HepG2 (cell line): ENCODE measurements around the gene MNT. TPM values are rescaled to one million over a fixed set of nuclear protein-coding genes. Genes with fewer than 3 reads are reported as not detected.

Source experiments
- BRD4 ChIP-seq: sonication (generic); formaldehyde crosslinking; IDR thresholded peaks from 2 replicates; pipeline ENCODE4 v1.4.0; 2020; ENCODE audit warnings: missing genetic modification reagents
- CBX5 ChIP-seq: sonication (generic); formaldehyde crosslinking; IDR thresholded peaks from 2 replicates; pipeline ENCODE4 v1.4.0; 2020; ENCODE audit warnings: missing genetic modification reagents, borderline replicate concordance
- MIER3 ChIP-seq: IDR thresholded peaks from 2 replicates; pipeline ENCODE4 v1.6.1; 2016; ENCODE audit warnings: missing compliant biosample characterization, borderline replicate concordance
- MLLT10 ChIP-seq: sonication (generic); formaldehyde crosslinking; IDR thresholded peaks from 2 replicates; pipeline ENCODE4 v1.4.0; 2020; ENCODE audit warnings: missing genetic modification reagents
- NAIF1 ChIP-seq: sonication (generic); formaldehyde crosslinking; IDR thresholded peaks from 2 replicates; pipeline ENCODE4 v1.5.0; 2020; ENCODE audit warnings: mild to moderate bottlenecking, missing genetic modification reagents, borderline replicate concordance
- NFE2L1 ChIP-seq: sonication (generic); formaldehyde crosslinking; IDR thresholded peaks from 2 replicates; pipeline ENCODE4 v1.4.0; 2020; ENCODE audit warnings: missing genetic modification reagents, mild to moderate bottlenecking, borderline replicate concordance
- NR2F6 ChIP-seq, 2 experiments: IDR thresholded peaks; 2 replicates each; pipeline ENCODE4 v1.6.1; 2016; ENCODE audit warnings: antibody characterized with exemption in 1 of 2, mild to moderate bottlenecking in 1 of 2
- RAD51 ChIP-seq: fragments of 450-650 bp; IDR thresholded peaks from 2 replicates; pipeline ENCODE4 v1.6.1; 2016; ENCODE audit warnings: borderline replicate concordance
- TERF1 ChIP-seq: sonication (generic); formaldehyde crosslinking; IDR thresholded peaks from 2 replicates; pipeline ENCODE4 v1.8.0; 2022; ENCODE audit warnings: mild to moderate bottlenecking, missing genetic modification reagents, moderate library complexity
- YEATS2 ChIP-seq: sonication (generic); formaldehyde crosslinking; IDR thresholded peaks from 2 replicates; pipeline ENCODE4 v1.4.0; 2020; ENCODE audit warnings: missing genetic modification reagents, borderline replicate concordance
- ZBTB3 ChIP-seq: sonication (generic); formaldehyde crosslinking; IDR thresholded peaks from 2 replicates; pipeline ENCODE4 v1.4.0; 2020; ENCODE audit warnings: low read depth, mild to moderate bottlenecking, moderate library complexity, missing genetic modification reagents, borderline replicate concordance
- ZKSCAN1 ChIP-seq: fragments of 150-350 bp; IDR thresholded peaks from 2 replicates; pipeline ENCODE4 v1.6.1; 2014; ENCODE audit warnings: low read length
- ZNF136 ChIP-seq: sonication (generic); formaldehyde crosslinking; IDR thresholded peaks from 2 replicates; pipeline ENCODE4 v1.8.1; 2022; ENCODE audit warnings: low read depth, mild to moderate bottlenecking, moderate library complexity, missing genetic modification reagents
- ZNF350 ChIP-seq: sonication (generic); formaldehyde crosslinking; IDR thresholded peaks from 2 replicates; pipeline ENCODE4 v1.4.0; 2020; ENCODE audit warnings: mild to moderate bottlenecking, low read depth, missing genetic modification reagents, borderline replicate concordance
- polyA plus RNA-seq, 8 experiments: library from polyadenylated mRNA; depleted of rRNA in 3 of 8; stranded (reverse) in 7 of 8; unstranded in 1 of 8; fragments of >200 nt; fragmentation: Illumina TruSeq in 4 of 8; extraction: Trizol in 4 of 8; gene quantifications; 2 replicates each; pipeline versions ENCODE4 v1.2.1 to v1.2.3, GENCODE V29; 2011 to 2016; ENCODE audit warnings: low read depth in 4 of 8, missing spikeins in 1 of 8, mixed read lengths in 1 of 8; ENCODE audit not compliant: insufficient read depth in 1 of 8
- total RNA-seq, 5 experiments: library from RNA; depleted of rRNA; stranded (reverse); fragments of >200 nt; fragmentation: Illumina TruSeq; extraction: Trizol; gene quantifications; 2 replicates each; pipeline ENCODE4 v1.2.3, GENCODE V29; 2016; ENCODE audit warnings: low read depth in 1 of 5
- TF ChIP-seq, protein P1 (sequence below): sonication (generic); formaldehyde crosslinking; IDR thresholded peaks from 2 replicates; pipeline ENCODE4 v1.4.0; 2020; ENCODE audit warnings: missing genetic modification reagents, borderline replicate concordance
- TF ChIP-seq, protein P2 (sequence below): sonication (generic); formaldehyde crosslinking; IDR thresholded peaks from 2 replicates; pipeline ENCODE4 v1.5.0; 2020; ENCODE audit warnings: missing genetic modification reagents
- TF ChIP-seq, protein P3 (sequence below): IDR thresholded peaks from 2 replicates; pipeline ENCODE4 v1.6.1; 2016
- TF ChIP-seq, protein P4 (sequence below): sonication (generic); formaldehyde crosslinking; IDR thresholded peaks from 2 replicates; pipeline ENCODE4 v1.8.1; 2023; ENCODE audit warnings: missing genetic modification reagents, inconsistent platforms, borderline replicate concordance

MNT gene
- total and polyA plus RNA-seq, 2 of the 13 experiments (the other 11 are each of a cell fraction or from before 2014, with no cell fraction given), result 2.1 to 3.5 TPM

DNA sequence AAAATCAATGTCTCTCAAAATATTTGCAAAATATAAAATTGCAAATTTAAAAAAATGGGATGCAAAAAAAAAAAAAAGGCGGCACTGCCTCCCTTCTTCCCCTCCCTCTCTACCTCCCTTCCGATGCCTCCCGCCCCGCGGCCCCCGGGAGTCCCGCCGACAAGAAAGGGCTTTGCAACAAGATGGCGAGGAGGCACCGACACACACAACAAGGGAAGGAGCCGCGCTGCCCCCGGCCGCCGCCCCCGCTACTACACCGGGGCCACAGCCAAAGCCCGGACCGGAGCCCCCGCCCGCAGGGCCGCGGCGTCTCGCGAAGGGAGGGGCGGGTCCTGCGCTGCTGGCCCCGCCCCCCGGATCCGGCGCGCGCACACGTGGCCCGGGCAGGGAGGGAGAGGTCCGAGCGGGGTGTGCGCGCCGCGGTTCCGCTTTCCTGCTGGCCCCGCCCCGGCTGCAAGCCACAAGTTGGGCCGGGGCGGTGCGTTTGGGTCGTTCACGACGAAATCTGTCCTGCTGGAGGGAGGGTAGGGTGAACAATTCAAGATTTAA, at the start of gene MNT (continued):
- TF ChIP-seq, protein P1, sequence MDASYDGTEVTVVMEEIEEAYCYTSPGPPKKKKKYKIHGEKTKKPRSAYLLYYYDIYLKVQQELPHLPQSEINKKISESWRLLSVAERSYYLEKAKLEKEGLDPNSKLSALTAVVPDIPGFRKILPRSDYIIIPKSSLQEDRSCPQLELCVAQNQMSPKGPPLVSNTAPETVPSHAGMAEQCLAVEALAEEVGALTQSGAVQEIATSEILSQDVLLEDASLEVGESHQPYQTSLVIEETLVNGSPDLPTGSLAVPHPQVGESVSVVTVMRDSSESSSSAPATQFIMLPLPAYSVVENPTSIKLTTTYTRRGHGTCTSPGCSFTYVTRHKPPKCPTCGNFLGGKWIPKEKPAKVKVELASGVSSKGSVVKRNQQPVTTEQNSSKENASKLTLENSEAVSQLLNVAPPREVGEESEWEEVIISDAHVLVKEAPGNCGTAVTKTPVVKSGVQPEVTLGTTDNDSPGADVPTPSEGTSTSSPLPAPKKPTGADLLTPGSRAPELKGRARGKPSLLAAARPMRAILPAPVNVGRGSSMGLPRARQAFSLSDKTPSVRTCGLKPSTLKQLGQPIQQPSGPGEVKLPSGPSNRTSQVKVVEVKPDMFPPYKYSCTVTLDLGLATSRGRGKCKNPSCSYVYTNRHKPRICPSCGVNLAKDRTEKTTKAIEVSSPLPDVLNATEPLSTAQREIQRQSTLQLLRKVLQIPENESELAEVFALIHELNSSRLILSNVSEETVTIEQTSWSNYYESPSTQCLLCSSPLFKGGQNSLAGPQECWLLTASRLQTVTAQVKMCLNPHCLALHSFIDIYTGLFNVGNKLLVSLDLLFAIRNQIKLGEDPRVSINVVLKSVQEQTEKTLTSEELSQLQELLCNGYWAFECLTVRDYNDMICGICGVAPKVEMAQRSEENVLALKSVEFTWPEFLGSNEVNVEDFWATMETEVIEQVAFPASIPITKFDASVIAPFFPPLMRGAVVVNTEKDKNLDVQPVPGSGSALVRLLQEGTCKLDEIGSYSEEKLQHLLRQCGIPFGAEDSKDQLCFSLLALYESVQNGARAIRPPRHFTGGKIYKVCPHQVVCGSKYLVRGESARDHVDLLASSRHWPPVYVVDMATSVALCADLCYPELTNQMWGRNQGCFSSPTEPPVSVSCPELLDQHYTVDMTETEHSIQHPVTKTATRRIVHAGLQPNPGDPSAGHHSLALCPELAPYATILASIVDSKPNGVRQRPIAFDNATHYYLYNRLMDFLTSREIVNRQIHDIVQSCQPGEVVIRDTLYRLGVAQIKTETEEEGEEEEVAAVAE (CRISPR knock-in tag), result no peak
- no peak for TF ChIP-seq ZNF350 (CRISPR knock-in tag)
- TF ChIP-seq NR2F6 (IDR thresholded peaks at IDR 0.05), result no peak
- no peak for TF ChIP-seq NR2F6 (CRISPR knock-in tag; IDR thresholded peaks at IDR 0.05)
- TF ChIP-seq MIER3 (CRISPR knock-in tag), result no peak
- TF ChIP-seq, protein P2, sequence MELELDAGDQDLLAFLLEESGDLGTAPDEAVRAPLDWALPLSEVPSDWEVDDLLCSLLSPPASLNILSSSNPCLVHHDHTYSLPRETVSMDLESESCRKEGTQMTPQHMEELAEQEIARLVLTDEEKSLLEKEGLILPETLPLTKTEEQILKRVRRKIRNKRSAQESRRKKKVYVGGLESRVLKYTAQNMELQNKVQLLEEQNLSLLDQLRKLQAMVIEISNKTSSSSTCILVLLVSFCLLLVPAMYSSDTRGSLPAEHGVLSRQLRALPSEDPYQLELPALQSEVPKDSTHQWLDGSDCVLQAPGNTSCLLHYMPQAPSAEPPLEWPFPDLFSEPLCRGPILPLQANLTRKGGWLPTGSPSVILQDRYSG (CRISPR knock-in tag), result no peak
- TF ChIP-seq, protein P3, sequence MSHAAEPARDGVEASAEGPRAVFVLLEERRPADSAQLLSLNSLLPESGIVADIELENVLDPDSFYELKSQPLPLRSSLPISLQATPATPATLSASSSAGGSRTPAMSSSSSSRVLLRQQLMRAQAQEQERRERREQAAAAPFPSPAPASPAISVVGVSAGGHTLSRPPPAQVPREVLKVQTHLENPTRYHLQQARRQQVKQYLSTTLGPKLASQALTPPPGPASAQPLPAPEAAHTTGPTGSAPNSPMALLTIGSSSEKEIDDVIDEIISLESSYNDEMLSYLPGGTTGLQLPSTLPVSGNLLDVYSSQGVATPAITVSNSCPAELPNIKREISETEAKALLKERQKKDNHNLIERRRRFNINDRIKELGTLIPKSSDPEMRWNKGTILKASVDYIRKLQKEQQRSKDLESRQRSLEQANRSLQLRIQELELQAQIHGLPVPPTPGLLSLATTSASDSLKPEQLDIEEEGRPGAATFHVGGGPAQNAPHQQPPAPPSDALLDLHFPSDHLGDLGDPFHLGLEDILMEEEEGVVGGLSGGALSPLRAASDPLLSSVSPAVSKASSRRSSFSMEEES (CRISPR knock-in tag), result no peak
- no peak for TF ChIP-seq TERF1 (CRISPR knock-in tag)
- no peak for TF ChIP-seq CBX5 (CRISPR knock-in tag)
- no peak for TF ChIP-seq MLLT10 (CRISPR knock-in tag)
- no peak for TF ChIP-seq NAIF1 (CRISPR knock-in tag)
- TF ChIP-seq, protein P4, sequence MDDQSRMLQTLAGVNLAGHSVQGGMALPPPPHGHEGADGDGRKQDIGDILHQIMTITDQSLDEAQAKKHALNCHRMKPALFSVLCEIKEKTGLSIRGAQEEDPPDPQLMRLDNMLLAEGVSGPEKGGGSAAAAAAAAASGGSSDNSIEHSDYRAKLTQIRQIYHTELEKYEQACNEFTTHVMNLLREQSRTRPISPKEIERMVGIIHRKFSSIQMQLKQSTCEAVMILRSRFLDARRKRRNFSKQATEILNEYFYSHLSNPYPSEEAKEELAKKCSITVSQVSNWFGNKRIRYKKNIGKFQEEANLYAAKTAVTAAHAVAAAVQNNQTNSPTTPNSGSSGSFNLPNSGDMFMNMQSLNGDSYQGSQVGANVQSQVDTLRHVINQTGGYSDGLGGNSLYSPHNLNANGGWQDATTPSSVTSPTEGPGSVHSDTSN (CRISPR knock-in tag), result no peak
- no peak for TF ChIP-seq ZKSCAN1
- no peak for TF ChIP-seq BRD4 (CRISPR knock-in tag)
- TF ChIP-seq NFE2L1 (CRISPR knock-in tag), result no peak
- no peak for TF ChIP-seq RAD51
- TF ChIP-seq ZNF136 (CRISPR knock-in tag), result no peak
- TF ChIP-seq YEATS2 (CRISPR knock-in tag), result no peak
- TF ChIP-seq ZBTB3 (CRISPR knock-in tag), result no peak
